Fibroblast of lung (primary cell): ENCODE data around the gene ARHGEF40.

Experiments
- CTCF ChIP-seq, 2 donors: IDR thresholded peaks in 1 of 2; conservative IDR thresholded peaks in 1 of 2; 1 replicate in 1 of 2; 2 replicates in 1 of 2; pipeline ENCODE4 v1.5.1; 2011 to 2012; ENCODE audit warnings: low read length in 2 of 2, control low read depth in 1 of 2, inconsistent platforms in 1 of 2, low read depth in 1 of 2, mild to moderate bottlenecking in 1 of 2
- EZH2 ChIP-seq: IDR thresholded peaks from 2 replicates; pipeline ENCODE4 v1.5.1; 2012; ENCODE audit warnings: low read length, control low read depth, mild to moderate bottlenecking; ENCODE audit errors: missing control alignments

GRCh38 chr14:21095430-21096205, 25.5 kb downstream of the ARHGEF40 start:
- TF ChIP-seq CTCF (conservative IDR thresholded peaks at IDR 0.05 in 1 of 2, IDR thresholded peaks at IDR 0.05 in 1 of 2; ENCODE audit: low read depth in 1 of 2, low read length in 2 of 2) (no peak), EZH2 (no peak)
